GM23338 (cell line): ENCODE measurements around the gene ZNF410. TPM values are rescaled to one million over a fixed set of nuclear protein-coding genes. Genes with fewer than 3 reads are reported as not detected.

Experiments
- ATAC-seq: fragments of 200-7000 bp; cut with Tn5 transposase; 3 replicates; pipeline ENCODE4 v1.9.1; 2020
- DNase-seq: peaks from one replicate; pipeline ENCODE4 v3.0.0-alpha.2; 2015; ENCODE audit warnings: low spot score
- H2AFZ ChIP-seq: fragments of 200-600 bp; sonication (generic); 2 replicates; pipeline ENCODE4 v1.8.0; 2016; ENCODE audit warnings: antibody characterized with exemption, mild to moderate bottlenecking, moderate library complexity
- H3F3A ChIP-seq: fragments of 200-600 bp; sonication (generic); replicated peaks from 2 replicates; pipeline ENCODE4 v1.8.0; 2017; ENCODE audit warnings: antibody characterized with exemption, mixed run types, low read depth
- H3K27ac ChIP-seq: fragments of 200-600 bp; sonication (generic); 2 replicates; pipeline ENCODE4 v1.6.1; 2016; ENCODE audit warnings: low read depth
- H3K27me3 ChIP-seq: fragments of 200-600 bp; sonication (generic); 2 replicates; pipeline ENCODE4 v1.8.0; 2016; ENCODE audit warnings: mild to moderate bottlenecking, mixed run types, moderate library complexity; ENCODE audit not compliant: insufficient read depth
- H3K36me3 ChIP-seq: fragments of 200-600 bp; sonication (generic); 2 replicates; pipeline ENCODE4 v1.8.0; 2016; ENCODE audit warnings: mild to moderate bottlenecking; ENCODE audit not compliant: insufficient read depth
- H3K4me1 ChIP-seq: fragments of 200-600 bp; sonication (generic); 2 replicates; pipeline ENCODE4 v1.8.0; 2016; ENCODE audit warnings: mild to moderate bottlenecking, moderate library complexity; ENCODE audit not compliant: insufficient read depth
- H3K4me2 ChIP-seq: fragments of 200-600 bp; sonication (generic); 2 replicates; pipeline ENCODE4 v1.7.1; 2017; ENCODE audit warnings: mixed run types
- H3K4me3 ChIP-seq: fragments of 200-600 bp; sonication (generic); 2 replicates; pipeline ENCODE4 v1.6.1; 2016; ENCODE audit warnings: mixed run types
- H3K79me2 ChIP-seq: fragments of 200-600 bp; sonication (generic); replicated peaks from 2 replicates; pipeline ENCODE4 v1.8.0; 2017; ENCODE audit warnings: mild to moderate bottlenecking; ENCODE audit not compliant: insufficient read depth
- H3K9me2 ChIP-seq: fragments of 200-600 bp; sonication (generic); 2 replicates; pipeline ENCODE4 v1.8.0; 2017; ENCODE audit not compliant: insufficient read depth
- H4K20me1 ChIP-seq: fragments of 200-600 bp; sonication (generic); replicated peaks from 2 replicates; pipeline ENCODE4 v1.8.0; 2017; ENCODE audit warnings: mild to moderate bottlenecking; ENCODE audit not compliant: insufficient read depth
- H3K27ac Mint-ChIP-seq: 2 replicates; pipeline ENCODE4 v1.8.0; 2020; ENCODE audit warnings: inconsistent platforms, mild to moderate bottlenecking, moderate library complexity, mixed read lengths
- H3K27me3 Mint-ChIP-seq: 3 replicates; pipeline ENCODE4 v1.8.0; 2022; ENCODE audit warnings: low read depth, mild to moderate bottlenecking, moderate library complexity, mixed read lengths, inconsistent platforms; ENCODE audit not compliant: insufficient read depth, poor library complexity
- H3K36me3 Mint-ChIP-seq: 3 replicates; pipeline ENCODE4 v1.8.0; 2021; ENCODE audit warnings: low read depth, mild to moderate bottlenecking, inconsistent platforms, moderate library complexity, mixed read lengths
- H3K4me1 Mint-ChIP-seq: 3 replicates; pipeline ENCODE4 v1.8.0; 2020; ENCODE audit warnings: mild to moderate bottlenecking, inconsistent platforms, mixed read lengths
- H3K4me3 Mint-ChIP-seq: 3 replicates; pipeline ENCODE4 v1.8.0; 2021; ENCODE audit warnings: moderate library complexity, mild to moderate bottlenecking, inconsistent platforms, mixed read lengths
- H3K9me3 Mint-ChIP-seq: 3 replicates; pipeline ENCODE4 v1.8.0; 2020; ENCODE audit warnings: moderate library complexity, mild to moderate bottlenecking, inconsistent platforms, mixed read lengths
- CREB1 ChIP-seq: fragments of 250-450 bp; sonication (Bioruptor Pico); IDR thresholded peaks from 2 replicates; pipeline ENCODE4 v1.5.0; 2020; ENCODE audit warnings: low read depth, mild to moderate bottlenecking, moderate library complexity
- CTCF ChIP-seq, 2 experiments: fragments of 200-600 bp in 1 of 2; sonication (generic) in 1 of 2; conservative IDR thresholded peaks; 2 replicates each; pipeline versions ENCODE4 v1.5.1 to v1.6.1; 2016 to 2017; ENCODE audit warnings: antibody characterized with exemption in 2 of 2, low read depth in 2 of 2, mild to moderate bottlenecking in 2 of 2, moderate library complexity in 1 of 2
- EZH2 ChIP-seq: fragments of 200-600 bp; sonication (generic); IDR thresholded peaks from one replicate; pipeline ENCODE4 v1.8.0; 2017; ENCODE audit warnings: antibody characterized with exemption, mild to moderate bottlenecking, low read depth; ENCODE audit not compliant: unreplicated experiment
- EZH2phosphoT487 ChIP-seq: fragments of 200-600 bp; sonication (generic); IDR thresholded peaks from one replicate; pipeline ENCODE4 v1.8.1; 2018; ENCODE audit warnings: antibody characterized with exemption; ENCODE audit not compliant: unreplicated experiment
- JUNB ChIP-seq: IDR thresholded peaks from one replicate; pipeline ENCODE4 v1.6.1; 2016; ENCODE audit warnings: antibody characterized with exemption; ENCODE audit not compliant: unreplicated experiment
- NANOG ChIP-seq: IDR thresholded peaks from 2 replicates; pipeline ENCODE4 v1.6.1; 2016; ENCODE audit warnings: antibody characterized with exemption, borderline replicate concordance
- POLR2AphosphoS5 ChIP-seq: IDR thresholded peaks from 2 replicates; pipeline ENCODE4 v1.6.1; 2016; ENCODE audit warnings: antibody characterized with exemption, low read depth
- STAT1 ChIP-seq: IDR thresholded peaks from one replicate; pipeline ENCODE4 v1.6.1; 2016; ENCODE audit warnings: antibody characterized with exemption; ENCODE audit not compliant: unreplicated experiment
- ZNF114 ChIP-seq: fragments of 250-450 bp; sonication (Bioruptor Pico); IDR thresholded peaks from 2 replicates; pipeline ENCODE4 v1.5.0; 2020; ENCODE audit warnings: mild to moderate bottlenecking, moderate library complexity
- ZNF331 ChIP-seq: fragments of 250-450 bp; sonication (Bioruptor Pico); IDR thresholded peaks from 2 replicates; pipeline ENCODE4 v1.5.0; 2020; ENCODE audit warnings: low read depth, mild to moderate bottlenecking, moderate library complexity
- ZNF462 ChIP-seq: fragments of 250-450 bp; sonication (Bioruptor Pico); IDR thresholded peaks from 2 replicates; pipeline ENCODE4 v1.5.0; 2020; ENCODE audit warnings: mild to moderate bottlenecking, moderate library complexity
- polyA plus RNA-seq: library from polyadenylated mRNA; unstranded; fragments of >200 nt; fragmentation: Nextera tagmentation; extraction: Ambion mirVana; gene quantifications from 2 replicates; pipeline ENCODE4 v1.2.1, GENCODE V29; 2016
- total RNA-seq: library from RNA; depleted of rRNA; stranded (reverse); fragments of >200 nt; shearing (Covaris generic); gene quantifications from 2 replicates; pipeline ENCODE4 v1.2.3, GENCODE V29; 2014
- TF ChIP-seq, protein P1 (sequence below): IDR thresholded peaks from one replicate; pipeline ENCODE4 v1.6.1; 2018; ENCODE audit warnings: antibody characterized with exemption; ENCODE audit not compliant: unreplicated experiment
- TF ChIP-seq, protein P2 (sequence below): IDR thresholded peaks from 2 replicates; pipeline ENCODE4 v1.6.1; 2016; ENCODE audit warnings: antibody characterized with exemption

The ZNF410 gene
- total and polyA plus RNA-seq, 2 experiments from 2014 or later = 10.6 to 20.4 TPM

DNA sequence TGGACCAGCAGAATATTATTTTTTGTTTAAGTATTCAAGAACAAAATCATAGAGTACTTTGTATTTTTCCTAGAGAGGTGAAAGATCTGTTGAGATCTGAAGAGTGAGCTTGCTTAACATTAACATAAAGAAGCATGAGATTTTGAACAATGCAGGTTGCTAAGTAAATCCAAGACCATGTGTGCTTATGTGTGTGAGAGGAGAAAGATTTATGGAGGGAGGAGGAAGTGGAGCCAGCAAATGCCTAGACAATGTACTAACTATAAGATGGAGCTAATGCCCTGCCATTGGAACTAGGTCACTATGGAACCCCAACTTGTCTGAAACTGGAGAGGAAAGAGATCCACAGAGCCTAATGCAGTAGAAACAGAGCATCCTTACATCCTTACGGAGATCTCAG is 49.9 kb downstream of the ZNF410 start:
- H3K9me2 ChIP-seq = no peaks in the 10 kb centered on the region
- no peak overlapping the region for H3K4me3 Mint-ChIP-seq
- no peaks in the 10 kb centered on the region for H3K27me3 Mint-ChIP-seq
- H3K27ac Mint-ChIP-seq = no peak overlapping the region
- H3K27ac ChIP-seq = no peak overlapping the region
- ATAC-seq (no peak), DNase-seq (no peak)
- H3K4me1 Mint-ChIP-seq = no peaks in the 10 kb centered on the region
- no peak overlapping the region for H2AFZ ChIP-seq
- H3K27me3 ChIP-seq = no peaks in the 10 kb centered on the region
- H3K4me1 ChIP-seq = no peaks in the 10 kb centered on the region
- H3K9me3 Mint-ChIP-seq = no peaks in the 10 kb centered on the region
- no peaks in the 10 kb centered on the region for H3K79me2 ChIP-seq
- no peak overlapping the region for H3K4me2 ChIP-seq
- H4K20me1 ChIP-seq = no peaks in the 10 kb centered on the region; the same call in 1 of the 2 replicates
- no peak overlapping the region for H3K4me3 ChIP-seq
- H3K36me3 ChIP-seq = peaks cover 6% of the 10 kb centered on the region
- H3F3A ChIP-seq = no peaks in the 10 kb centered on the region
- TF ChIP-seq NANOG (no peak), ZNF114 (CRISPR knock-in tag) (no peak), EZH2phosphoT487 (no peak), ZNF462 (CRISPR knock-in tag) (no peak), POLR2AphosphoS5 (no peak), CREB1 (CRISPR knock-in tag) (no peak), EZH2 (no peak), ZNF331 (CRISPR knock-in tag) (no peak), CTCF (conservative IDR thresholded peaks at IDR 0.05; ENCODE audit: low read depth in 2 of 2) (no peak), STAT1 (no peak), JUNB (no peak)
- TF ChIP-seq, protein P1, sequence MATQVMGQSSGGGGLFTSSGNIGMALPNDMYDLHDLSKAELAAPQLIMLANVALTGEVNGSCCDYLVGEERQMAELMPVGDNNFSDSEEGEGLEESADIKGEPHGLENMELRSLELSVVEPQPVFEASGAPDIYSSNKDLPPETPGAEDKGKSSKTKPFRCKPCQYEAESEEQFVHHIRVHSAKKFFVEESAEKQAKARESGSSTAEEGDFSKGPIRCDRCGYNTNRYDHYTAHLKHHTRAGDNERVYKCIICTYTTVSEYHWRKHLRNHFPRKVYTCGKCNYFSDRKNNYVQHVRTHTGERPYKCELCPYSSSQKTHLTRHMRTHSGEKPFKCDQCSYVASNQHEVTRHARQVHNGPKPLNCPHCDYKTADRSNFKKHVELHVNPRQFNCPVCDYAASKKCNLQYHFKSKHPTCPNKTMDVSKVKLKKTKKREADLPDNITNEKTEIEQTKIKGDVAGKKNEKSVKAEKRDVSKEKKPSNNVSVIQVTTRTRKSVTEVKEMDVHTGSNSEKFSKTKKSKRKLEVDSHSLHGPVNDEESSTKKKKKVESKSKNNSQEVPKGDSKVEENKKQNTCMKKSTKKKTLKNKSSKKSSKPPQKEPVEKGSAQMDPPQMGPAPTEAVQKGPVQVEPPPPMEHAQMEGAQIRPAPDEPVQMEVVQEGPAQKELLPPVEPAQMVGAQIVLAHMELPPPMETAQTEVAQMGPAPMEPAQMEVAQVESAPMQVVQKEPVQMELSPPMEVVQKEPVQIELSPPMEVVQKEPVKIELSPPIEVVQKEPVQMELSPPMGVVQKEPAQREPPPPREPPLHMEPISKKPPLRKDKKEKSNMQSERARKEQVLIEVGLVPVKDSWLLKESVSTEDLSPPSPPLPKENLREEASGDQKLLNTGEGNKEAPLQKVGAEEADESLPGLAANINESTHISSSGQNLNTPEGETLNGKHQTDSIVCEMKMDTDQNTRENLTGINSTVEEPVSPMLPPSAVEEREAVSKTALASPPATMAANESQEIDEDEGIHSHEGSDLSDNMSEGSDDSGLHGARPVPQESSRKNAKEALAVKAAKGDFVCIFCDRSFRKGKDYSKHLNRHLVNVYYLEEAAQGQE = no peak
- TF ChIP-seq, protein P2, sequence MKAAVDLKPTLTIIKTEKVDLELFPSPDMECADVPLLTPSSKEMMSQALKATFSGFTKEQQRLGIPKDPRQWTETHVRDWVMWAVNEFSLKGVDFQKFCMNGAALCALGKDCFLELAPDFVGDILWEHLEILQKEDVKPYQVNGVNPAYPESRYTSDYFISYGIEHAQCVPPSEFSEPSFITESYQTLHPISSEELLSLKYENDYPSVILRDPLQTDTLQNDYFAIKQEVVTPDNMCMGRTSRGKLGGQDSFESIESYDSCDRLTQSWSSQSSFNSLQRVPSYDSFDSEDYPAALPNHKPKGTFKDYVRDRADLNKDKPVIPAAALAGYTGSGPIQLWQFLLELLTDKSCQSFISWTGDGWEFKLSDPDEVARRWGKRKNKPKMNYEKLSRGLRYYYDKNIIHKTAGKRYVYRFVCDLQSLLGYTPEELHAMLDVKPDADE = no peak
- H3K36me3 Mint-ChIP-seq = no peaks in the 10 kb centered on the region
